HFFc6 (cell line): ENCODE results near the gene ZDHHC19. TPM values are rescaled to one million over a fixed set of nuclear protein-coding genes. Genes with fewer than 3 reads are reported as not detected.
"Not testable (repeated sequence)": the region's sequence is repeated elsewhere in the genome, so short reads cannot be mapped to it uniquely, and the experiment has no call there.

Source experiments
- DNase-seq: peaks from one replicate; pipeline ENCODE4 v3.0.0-alpha.2; 2018
- H3K27ac Mint-ChIP-seq: 2 replicates; pipeline ENCODE4 v1.8.0; 2020; ENCODE audit warnings: mild to moderate bottlenecking, mixed read lengths
- H3K27me3 Mint-ChIP-seq: 2 replicates; pipeline ENCODE4 v1.8.0; 2021; ENCODE audit warnings: mild to moderate bottlenecking, moderate library complexity, mixed read lengths; ENCODE audit not compliant: insufficient read depth
- H3K36me3 Mint-ChIP-seq: 2 replicates; pipeline ENCODE4 v1.8.0; 2021; ENCODE audit warnings: low read depth, mixed read lengths
- H3K4me1 Mint-ChIP-seq: 2 replicates; pipeline ENCODE4 v1.8.0; 2020; ENCODE audit warnings: low read depth, mixed read lengths
- H3K4me3 Mint-ChIP-seq: 2 replicates; pipeline ENCODE4 v1.8.0; 2020; ENCODE audit warnings: mild to moderate bottlenecking, moderate library complexity, mixed read lengths
- H3K9me3 Mint-ChIP-seq: 2 replicates; pipeline ENCODE4 v1.8.0; 2020; ENCODE audit warnings: mild to moderate bottlenecking, mixed read lengths
- total RNA-seq, 6 experiments: library from RNA; stranded (reverse); fragmentation: NEBNext Ultra II Directional; extraction: Animal tissue kit (Norgen Biotek cat#: 25700); gene quantifications; 2 replicates in 1 of 6; 3 replicates in 5 of 6; pipeline ENCODE4 v1.2.3, GENCODE V29; 2021
- TF ChIP-seq, protein P1 (sequence below): fragments of 200-600 bp; sonication (generic); IDR thresholded peaks from 2 replicates; pipeline ENCODE4 v1.5.0; 2021; ENCODE audit warnings: antibody characterized with exemption, mild to moderate bottlenecking

ZDHHC19 gene
- total RNA-seq, 6 experiments from 2014 or later: not detected

DNA sequence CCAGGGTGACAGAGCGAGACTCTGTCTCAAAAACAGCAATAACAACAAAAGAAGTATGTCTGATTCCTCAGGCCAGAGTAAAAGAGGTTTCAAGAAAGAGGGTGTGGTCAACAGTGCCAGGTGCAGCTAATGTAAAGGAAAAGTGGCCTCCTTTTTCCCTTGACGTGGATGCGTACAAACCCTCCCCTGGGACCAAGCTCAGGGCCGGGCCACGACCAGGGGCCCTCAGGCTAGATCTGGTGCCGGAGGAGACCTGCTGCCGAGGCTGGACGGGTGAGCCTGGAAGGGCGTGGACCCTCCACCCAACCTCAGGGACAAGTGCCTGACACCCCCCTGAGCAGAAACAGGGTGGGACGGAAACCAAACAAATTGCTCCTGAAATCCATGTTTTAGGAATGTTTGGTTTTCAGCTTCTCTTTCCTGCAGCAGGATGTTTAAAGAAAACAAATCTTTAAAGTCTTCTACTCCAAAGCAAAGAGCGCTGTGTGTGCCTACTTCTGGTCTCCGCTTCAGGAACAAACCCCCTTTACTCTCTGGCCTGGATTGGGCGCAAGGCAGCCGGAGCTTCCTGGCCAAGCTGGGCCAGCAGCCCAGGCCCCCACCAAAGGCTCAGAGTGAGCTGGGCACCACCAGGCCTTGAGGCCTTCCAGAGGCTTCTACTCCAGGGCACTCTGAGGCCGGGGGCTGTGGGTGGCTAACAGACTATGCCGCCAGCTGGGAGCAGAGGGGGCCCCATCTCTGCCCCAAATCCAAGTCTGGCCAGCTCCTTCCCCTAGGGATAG, 21.4 kb downstream of the ZDHHC19 start:
- H3K27me3 Mint-ChIP-seq: peaks cover 15% of the 10 kb centered on the region; the same call in 1 of the 2 replicates
- H3K4me3 Mint-ChIP-seq: no peak overlapping the region
- TF ChIP-seq, protein P1, sequence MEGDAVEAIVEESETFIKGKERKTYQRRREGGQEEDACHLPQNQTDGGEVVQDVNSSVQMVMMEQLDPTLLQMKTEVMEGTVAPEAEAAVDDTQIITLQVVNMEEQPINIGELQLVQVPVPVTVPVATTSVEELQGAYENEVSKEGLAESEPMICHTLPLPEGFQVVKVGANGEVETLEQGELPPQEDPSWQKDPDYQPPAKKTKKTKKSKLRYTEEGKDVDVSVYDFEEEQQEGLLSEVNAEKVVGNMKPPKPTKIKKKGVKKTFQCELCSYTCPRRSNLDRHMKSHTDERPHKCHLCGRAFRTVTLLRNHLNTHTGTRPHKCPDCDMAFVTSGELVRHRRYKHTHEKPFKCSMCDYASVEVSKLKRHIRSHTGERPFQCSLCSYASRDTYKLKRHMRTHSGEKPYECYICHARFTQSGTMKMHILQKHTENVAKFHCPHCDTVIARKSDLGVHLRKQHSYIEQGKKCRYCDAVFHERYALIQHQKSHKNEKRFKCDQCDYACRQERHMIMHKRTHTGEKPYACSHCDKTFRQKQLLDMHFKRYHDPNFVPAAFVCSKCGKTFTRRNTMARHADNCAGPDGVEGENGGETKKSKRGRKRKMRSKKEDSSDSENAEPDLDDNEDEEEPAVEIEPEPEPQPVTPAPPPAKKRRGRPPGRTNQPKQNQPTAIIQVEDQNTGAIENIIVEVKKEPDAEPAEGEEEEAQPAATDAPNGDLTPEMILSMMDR: no peak
- no peak for DNase-seq
- no peaks in the 10 kb centered on the region for H3K4me1 Mint-ChIP-seq
- H3K27ac Mint-ChIP-seq: no peak overlapping the region
- no peaks in the 10 kb centered on the region for H3K9me3 Mint-ChIP-seq
- no peaks in the 10 kb centered on the region for H3K36me3 Mint-ChIP-seq

DNA sequence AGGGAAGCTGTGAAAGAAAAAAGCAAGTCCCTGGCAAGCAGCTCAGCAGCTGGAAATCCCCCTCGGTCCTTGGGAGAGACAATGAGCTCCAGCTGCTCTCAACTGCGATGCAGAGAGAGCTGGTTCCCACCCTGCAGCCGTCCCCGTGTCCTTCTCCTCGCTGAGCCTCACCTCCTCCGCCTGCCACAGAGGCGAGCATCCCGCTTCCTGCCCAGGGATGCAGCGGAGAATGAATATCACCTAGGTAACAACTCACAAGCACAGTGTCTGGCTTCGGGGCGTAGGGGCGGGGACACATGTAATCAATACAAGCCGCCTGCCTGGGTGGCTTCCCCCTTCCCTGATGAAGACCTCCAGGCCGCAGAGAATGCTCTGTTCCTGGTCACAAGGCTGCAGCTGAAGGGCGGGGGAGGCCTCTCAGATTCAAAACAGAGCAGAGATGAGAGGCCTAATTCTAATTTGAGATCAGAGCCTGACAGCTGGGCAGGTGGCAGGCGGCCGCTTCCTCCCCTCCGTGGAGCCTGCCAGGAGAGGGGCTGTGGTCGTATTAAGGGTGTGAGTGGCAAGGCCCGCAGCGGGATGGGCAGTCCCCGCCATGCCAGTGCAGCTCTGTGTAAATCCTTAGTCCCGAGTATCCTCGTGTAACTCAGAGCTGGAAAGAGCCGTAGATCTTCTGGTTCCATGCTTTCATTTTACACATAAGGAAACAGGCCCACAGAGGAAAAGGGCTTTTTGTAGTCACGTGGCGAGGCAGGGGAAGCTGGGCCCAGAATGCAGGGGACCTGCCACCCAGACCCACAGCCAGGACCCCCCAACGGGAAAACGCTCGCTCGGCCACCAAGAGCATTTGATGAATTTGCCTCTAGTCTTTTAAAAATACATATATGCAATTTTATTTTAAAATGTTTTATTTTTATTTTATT, 24.3 kb downstream of the ZDHHC19 start:
- Mint-ChIP-seq H3K36me3 (no peaks in the 10 kb centered on the region), H3K4me1 (no peaks in the 10 kb centered on the region), H3K9me3 (no peaks in the 10 kb centered on the region), H3K4me3 (peak overlapping the region; percentile 44; the same call in 1 of the 2 replicates), H3K27me3 (peaks cover 24% of the 10 kb centered on the region), H3K27ac (no peak overlapping the region)
- no peak for DNase-seq
- TF ChIP-seq, protein P1: no peak

DNA sequence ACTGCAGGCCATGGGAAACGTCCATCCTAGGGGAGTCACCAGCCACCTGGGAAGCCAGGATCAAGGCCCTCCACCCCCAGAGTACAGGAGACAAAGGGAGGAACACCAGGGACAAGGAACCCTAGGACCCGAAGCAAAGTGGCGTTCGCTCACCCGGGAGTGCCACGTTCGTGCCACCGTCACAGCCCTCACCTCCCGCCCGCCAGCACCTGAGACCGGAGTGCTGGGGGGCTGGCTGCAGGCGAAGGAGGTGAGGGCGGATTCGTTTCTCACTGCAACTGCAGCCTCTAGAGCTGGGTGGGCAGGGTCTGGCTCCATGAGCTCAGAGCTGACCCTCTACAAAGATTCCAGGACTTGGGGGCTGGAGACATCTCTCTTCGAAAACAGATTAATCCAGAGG, 26.3 kb downstream of the ZDHHC19 start:
- no peak overlapping the region for H3K4me3 Mint-ChIP-seq

DNA sequence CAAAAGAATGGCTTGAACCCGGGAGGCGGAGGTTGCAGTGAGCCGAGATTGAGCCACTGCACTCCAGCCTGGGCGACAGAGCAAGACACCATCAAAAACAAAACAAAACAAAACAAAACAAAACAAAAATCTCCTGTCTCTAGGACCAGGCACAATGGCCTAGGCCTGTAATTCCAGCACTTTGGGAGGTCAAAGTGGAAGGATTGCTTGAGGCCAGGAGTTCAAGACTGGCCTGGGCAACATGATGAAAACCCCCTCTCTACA, 27.1 kb downstream of the ZDHHC19 start:
- peaks cover 19% of the 10 kb centered on the region for H3K27me3 Mint-ChIP-seq
- not testable (repeated sequence) for H3K4me1 Mint-ChIP-seq, DNase-seq

More for the DNA sequence above, 26.3 kb downstream of the ZDHHC19 start:
- TF ChIP-seq, protein P1: no peak
- Mint-ChIP-seq H3K9me3 (no peaks in the 10 kb centered on the region), H3K27ac (no peak overlapping the region), H3K36me3 (no peaks in the 10 kb centered on the region), H3K4me1 (0 out of 2 replicates have a peak, but pooled peaks cover under 1% of the 10 kb centered on the region), H3K27me3 (peaks cover 19% of the 10 kb centered on the region)
- DNase-seq: no peak

DNA sequence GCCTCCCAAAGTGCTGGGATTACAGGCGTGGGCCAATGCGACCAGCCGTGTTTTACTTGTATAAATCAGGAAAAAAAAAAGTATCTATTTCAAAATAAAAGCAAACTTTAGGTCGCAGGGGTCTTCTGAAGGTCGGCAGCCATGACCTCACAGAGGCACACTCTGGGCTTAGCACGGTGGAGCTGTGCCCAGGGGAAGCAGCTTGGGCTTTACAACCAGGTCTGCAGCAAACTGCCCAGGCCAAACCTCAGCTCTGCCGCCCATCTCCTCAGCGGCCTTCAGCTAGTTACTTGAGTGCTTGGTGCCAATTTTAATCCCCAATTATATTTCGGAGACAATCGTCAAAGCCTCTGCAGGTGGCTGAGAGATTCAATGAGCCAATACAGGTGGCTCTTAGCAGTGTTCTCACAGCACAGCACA, 30.1 kb downstream of the ZDHHC19 start:
- no peaks in the 10 kb centered on the region for H3K36me3 Mint-ChIP-seq
- H3K27ac Mint-ChIP-seq: no peak overlapping the region
- DNase-seq: no peak
- peaks cover 9% of the 10 kb centered on the region for H3K4me1 Mint-ChIP-seq
- no peaks in the 10 kb centered on the region for H3K9me3 Mint-ChIP-seq
- peaks cover 20% of the 10 kb centered on the region for H3K27me3 Mint-ChIP-seq
- TF ChIP-seq, protein P1: no peak
- no peak overlapping the region for H3K4me3 Mint-ChIP-seq

More for the DNA sequence above, 27.1 kb downstream of the ZDHHC19 start:
- not testable (repeated sequence) for H3K9me3 Mint-ChIP-seq, H3K27ac Mint-ChIP-seq, H3K36me3 Mint-ChIP-seq, H3K4me3 Mint-ChIP-seq

DNA sequence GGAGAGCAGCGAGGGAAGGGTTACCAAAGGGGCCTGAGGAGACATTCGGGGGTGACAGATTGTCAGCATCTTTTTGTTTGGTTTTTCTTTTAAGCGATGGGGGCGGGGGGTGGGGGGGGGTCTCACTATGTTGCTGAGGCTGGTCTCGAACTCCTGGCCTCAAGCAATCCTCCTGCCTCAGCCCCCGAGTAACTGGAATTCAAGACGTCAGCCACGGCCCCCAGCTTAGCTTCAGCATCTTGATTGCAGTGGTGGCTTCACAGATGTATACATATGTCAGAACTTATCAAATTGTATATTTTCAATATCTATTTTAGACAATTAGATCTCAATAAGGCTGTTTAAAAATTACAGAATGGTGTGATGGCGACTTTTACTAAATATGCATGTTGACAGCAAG, 30.9 kb downstream of the ZDHHC19 start:
- no peak for DNase-seq

More for the DNA sequence above, 30.9 kb downstream of the ZDHHC19 start:
- Mint-ChIP-seq H3K4me3 (no peak overlapping the region), H3K27ac (no peak overlapping the region), H3K4me1 (peaks cover 9% of the 10 kb centered on the region), H3K27me3 (peaks cover 20% of the 10 kb centered on the region), H3K36me3 (no peaks in the 10 kb centered on the region), H3K9me3 (no peaks in the 10 kb centered on the region)
- TF ChIP-seq, protein P1: no peak
